Chondrocyte (in vitro differentiated cells): ENCODE data around the gene COL7A1. TPM values are rescaled to one million over a fixed set of nuclear protein-coding genes. Genes with fewer than 3 reads are reported as not detected.

Source experiments
- DNase-seq: peaks from one replicate; pipeline ENCODE4 v3.0.0; 2021; ENCODE audit warnings: mixed read lengths, low spot score
- H3K27ac Mint-ChIP-seq: one replicate; pipeline ENCODE4 v1.8.0; 2021; ENCODE audit warnings: mild to moderate bottlenecking, moderate library complexity, mixed read lengths; ENCODE audit not compliant: unreplicated experiment
- H3K27me3 Mint-ChIP-seq: 2 replicates; pipeline ENCODE4 v1.8.0; 2021; ENCODE audit warnings: low read depth, mixed read lengths
- H3K36me3 Mint-ChIP-seq: 2 replicates; pipeline ENCODE4 v1.8.0; 2021; ENCODE audit warnings: low read depth, mixed read lengths
- H3K4me1 Mint-ChIP-seq: 2 replicates; pipeline ENCODE4 v1.8.0; 2021; ENCODE audit warnings: low read depth, mild to moderate bottlenecking, mixed read lengths
- H3K4me3 Mint-ChIP-seq: one replicate; pipeline ENCODE4 v1.8.0; 2021; ENCODE audit warnings: mild to moderate bottlenecking, moderate library complexity, mixed read lengths; ENCODE audit not compliant: unreplicated experiment
- H3K9me3 Mint-ChIP-seq: 2 replicates; pipeline ENCODE4 v1.8.0; 2021; ENCODE audit warnings: low read depth, mixed read lengths
- total RNA-seq: library from RNA; stranded (reverse); gene quantifications from 3 replicates; pipeline ENCODE4 v1.2.1, GENCODE V29; 2021
- TF ChIP-seq, protein P1 (sequence below): fragments of 200-600 bp; sonication (generic); IDR thresholded peaks from 2 replicates; pipeline ENCODE4 v1.5.0; 2021; ENCODE audit warnings: antibody characterized with exemption, mild to moderate bottlenecking, moderate library complexity

COL7A1 gene
- total RNA-seq, 1 donor from 2014 or later, result 36.6 TPM

GRCh38 chr3:48631516-48632448, 36.7 kb upstream of the COL7A1 start:
- H3K27me3 Mint-ChIP-seq, result no peaks in the 10 kb centered on the region
- H3K4me3 Mint-ChIP-seq, result no peak overlapping the region
- TF ChIP-seq, protein P1, sequence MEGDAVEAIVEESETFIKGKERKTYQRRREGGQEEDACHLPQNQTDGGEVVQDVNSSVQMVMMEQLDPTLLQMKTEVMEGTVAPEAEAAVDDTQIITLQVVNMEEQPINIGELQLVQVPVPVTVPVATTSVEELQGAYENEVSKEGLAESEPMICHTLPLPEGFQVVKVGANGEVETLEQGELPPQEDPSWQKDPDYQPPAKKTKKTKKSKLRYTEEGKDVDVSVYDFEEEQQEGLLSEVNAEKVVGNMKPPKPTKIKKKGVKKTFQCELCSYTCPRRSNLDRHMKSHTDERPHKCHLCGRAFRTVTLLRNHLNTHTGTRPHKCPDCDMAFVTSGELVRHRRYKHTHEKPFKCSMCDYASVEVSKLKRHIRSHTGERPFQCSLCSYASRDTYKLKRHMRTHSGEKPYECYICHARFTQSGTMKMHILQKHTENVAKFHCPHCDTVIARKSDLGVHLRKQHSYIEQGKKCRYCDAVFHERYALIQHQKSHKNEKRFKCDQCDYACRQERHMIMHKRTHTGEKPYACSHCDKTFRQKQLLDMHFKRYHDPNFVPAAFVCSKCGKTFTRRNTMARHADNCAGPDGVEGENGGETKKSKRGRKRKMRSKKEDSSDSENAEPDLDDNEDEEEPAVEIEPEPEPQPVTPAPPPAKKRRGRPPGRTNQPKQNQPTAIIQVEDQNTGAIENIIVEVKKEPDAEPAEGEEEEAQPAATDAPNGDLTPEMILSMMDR, result no peak
- H3K9me3 Mint-ChIP-seq, result no peaks in the 10 kb centered on the region
- H3K36me3 Mint-ChIP-seq, result peaks cover 30% of the 10 kb centered on the region
- no peak overlapping the region for H3K27ac Mint-ChIP-seq
- H3K4me1 Mint-ChIP-seq, result peaks cover 32% of the 10 kb centered on the region
- DNase-seq, result no peak

DNA sequence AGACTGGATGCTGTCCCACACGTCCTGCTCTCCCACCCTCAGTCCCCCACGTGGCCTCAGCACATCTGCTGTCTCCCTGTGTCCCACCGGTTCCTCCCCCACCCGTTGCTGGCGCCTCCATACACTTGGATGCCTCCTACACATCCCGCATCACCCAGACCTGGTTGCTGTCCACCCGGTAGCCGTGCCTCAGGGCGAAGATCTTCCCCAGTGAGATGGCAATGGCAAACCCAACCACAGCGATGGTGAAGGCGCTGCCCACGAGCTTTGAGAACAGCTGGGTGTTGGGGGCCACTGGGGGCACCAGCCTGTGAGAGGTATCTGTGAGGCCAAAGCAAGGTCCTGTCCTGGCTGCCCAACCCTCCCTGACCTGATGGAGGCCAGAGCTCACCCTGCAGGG, 35.7 kb upstream of the COL7A1 start:
- Mint-ChIP-seq H3K27me3 (no peaks in the 10 kb centered on the region), H3K36me3 (peaks cover 37% of the 10 kb centered on the region), H3K4me3 (no peak overlapping the region), H3K4me1 (peaks cover 24% of the 10 kb centered on the region), H3K9me3 (no peaks in the 10 kb centered on the region), H3K27ac (no peak overlapping the region)
- no peak for DNase-seq
- TF ChIP-seq, protein P1, result no peak

DNA sequence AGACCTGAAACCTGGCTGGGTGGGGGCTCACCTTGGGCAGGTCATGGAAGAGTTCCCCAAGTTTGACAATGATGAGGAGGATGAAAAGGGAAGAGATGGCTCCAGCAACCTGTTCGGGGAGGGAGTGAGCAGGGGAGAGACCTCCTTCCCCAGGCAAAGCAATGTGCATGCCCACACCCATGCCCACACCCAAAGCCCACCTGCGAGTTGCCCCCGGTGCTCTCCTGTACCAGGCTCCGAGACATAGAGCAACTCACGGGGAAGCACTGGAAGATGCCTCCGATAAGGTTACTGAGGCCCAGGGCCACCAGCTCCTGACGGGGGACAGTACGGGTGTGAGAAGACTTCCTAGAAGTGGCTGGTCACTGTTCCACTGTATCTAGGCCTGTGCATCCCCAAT, 35.3 kb upstream of the COL7A1 start:
- no peak for DNase-seq
- H3K36me3 Mint-ChIP-seq, result peaks cover 38% of the 10 kb centered on the region
- TF ChIP-seq, protein P1, result no peak
- H3K4me1 Mint-ChIP-seq, result peaks cover 23% of the 10 kb centered on the region
- peak overlapping the region; percentile 32 for H3K27ac Mint-ChIP-seq
- H3K27me3 Mint-ChIP-seq, result no peaks in the 10 kb centered on the region
- no peak overlapping the region for H3K4me3 Mint-ChIP-seq
- no peaks in the 10 kb centered on the region for H3K9me3 Mint-ChIP-seq

- H3K9me3 Mint-ChIP-seq, result no peaks in the 10 kb centered on the region
- no peak overlapping the region for H3K4me3 Mint-ChIP-seq
- no peak overlapping the region for H3K27ac Mint-ChIP-seq
- H3K27me3 Mint-ChIP-seq, result no peaks in the 10 kb centered on the region
- H3K36me3 Mint-ChIP-seq, result peaks cover 40% of the 10 kb centered on the region
- H3K4me1 Mint-ChIP-seq, result peaks cover 23% of the 10 kb centered on the region
- DNase-seq, result no peak
- TF ChIP-seq, protein P1, result no peak
Measured at GRCh38 chr3:48629894-48630293, 34.8 kb upstream of the COL7A1 start.

DNA sequence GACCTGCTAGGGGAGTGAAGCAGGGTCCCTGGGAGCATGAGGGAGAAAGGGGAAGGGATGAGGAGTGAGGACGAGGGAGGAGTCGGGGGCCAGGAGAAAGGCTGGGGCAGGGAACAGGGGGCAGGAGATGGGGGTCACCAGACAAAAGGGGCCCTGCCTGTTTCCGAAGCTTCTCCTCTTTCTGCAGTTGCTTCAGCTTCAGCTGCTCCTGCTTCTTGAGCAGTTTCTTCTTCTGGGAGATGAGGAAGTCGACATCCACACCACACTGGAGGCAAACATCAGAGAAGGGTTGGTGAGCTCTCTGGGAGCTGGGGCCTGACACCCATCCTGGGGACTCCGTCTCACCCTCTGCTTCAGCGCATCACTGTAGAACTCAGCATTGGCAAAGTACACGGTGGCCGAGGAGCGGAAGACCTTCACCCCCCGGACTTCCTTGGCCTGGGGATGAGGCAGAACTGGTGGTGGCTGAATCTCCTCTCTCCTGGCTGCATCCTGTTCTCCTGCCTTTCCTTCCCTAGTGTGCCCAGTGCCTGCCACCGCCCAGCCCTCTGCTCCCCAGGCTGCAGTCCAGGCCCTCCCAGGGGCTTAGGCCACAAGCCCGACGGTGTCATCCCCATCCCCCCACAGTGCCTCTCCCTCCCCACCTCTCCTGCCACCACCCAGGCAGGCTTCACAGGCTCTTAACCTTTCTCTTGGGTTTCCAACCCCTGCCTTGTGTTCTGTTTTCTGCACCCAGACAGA, 33.3 kb upstream of the COL7A1 start:
- no peak overlapping the region for H3K27ac Mint-ChIP-seq
- no peaks in the 10 kb centered on the region for H3K9me3 Mint-ChIP-seq
- H3K36me3 Mint-ChIP-seq, result peaks cover 47% of the 10 kb centered on the region
- TF ChIP-seq, protein P1, result no peak
- H3K4me1 Mint-ChIP-seq, result peaks cover 13% of the 10 kb centered on the region
- no peak for DNase-seq
- H3K27me3 Mint-ChIP-seq, result no peaks in the 10 kb centered on the region
- no peak overlapping the region for H3K4me3 Mint-ChIP-seq
